ENCODE results near the gene SLC41A2.

Gene SLC41A2

GRCh38 chr12:104975587-104976343 is 17.7 kb upstream of the SLC41A2 start:
- no peak for DNase-seq (ENCODE audit: low read depth)
- in situ Hi-C loops (cut with HindIII; ENCODE audit: low sequenced_read_pairs) = no loop called here
- TF ChIP-seq CTCF (IDR thresholded peaks at IDR 0.05; ENCODE audit: low read depth, low read length, missing control alignments) = no peak
- H3K4me3 ChIP-seq (ENCODE audit: low read depth, low read length) = no peak overlapping the region

- no peak for TF ChIP-seq CTCF (IDR thresholded peaks at IDR 0.05; ENCODE audit: low read depth, low read length, missing control alignments)
- in situ Hi-C loops (cut with HindIII; ENCODE audit: low sequenced_read_pairs) = no loop called here
- no peak for DNase-seq (ENCODE audit: low read depth)
- H3K4me3 ChIP-seq (ENCODE audit: low read depth, low read length) = no peak overlapping the region
Observed at GRCh38 chr12:104974626-104975290, 16.7 kb upstream of the SLC41A2 start.

- in situ Hi-C loops (cut with HindIII; ENCODE audit: low sequenced_read_pairs) = no loop called here
- no peak overlapping the region for H3K4me3 ChIP-seq (ENCODE audit: low read depth, low read length)
- TF ChIP-seq CTCF (IDR thresholded peaks at IDR 0.05; ENCODE audit: low read depth, low read length, missing control alignments) = no peak
- no peak for DNase-seq (ENCODE audit: low read depth)
Observed at GRCh38 chr12:104973250-104973649, 15.2 kb upstream of the SLC41A2 start.

- DNase-seq (ENCODE audit: low read depth) = no peak
- TF ChIP-seq CTCF (IDR thresholded peaks at IDR 0.05; ENCODE audit: low read depth, low read length, missing control alignments) = no peak
- H3K4me3 ChIP-seq (ENCODE audit: low read depth, low read length) = no peak overlapping the region
- in situ Hi-C loops (cut with HindIII; ENCODE audit: low sequenced_read_pairs) = no loop called here
Observed at GRCh38 chr12:104971306-104971705, 13.2 kb upstream of the SLC41A2 start.

- in situ Hi-C loops (cut with HindIII; ENCODE audit: low sequenced_read_pairs) = no loop called here
- no peak for DNase-seq (ENCODE audit: low read depth)
- no peak for TF ChIP-seq CTCF (IDR thresholded peaks at IDR 0.05; ENCODE audit: low read depth, low read length, missing control alignments)
- no peak overlapping the region for H3K4me3 ChIP-seq (ENCODE audit: low read depth, low read length)
Observed at GRCh38 chr12:104969343-104969742, 11.3 kb upstream of the SLC41A2 start.

GRCh38 chr12:104966677-104967076 is 8.6 kb upstream of the SLC41A2 start:
- in situ Hi-C loops (cut with HindIII; ENCODE audit: low sequenced_read_pairs) = no loop called here
- DNase-seq (ENCODE audit: low read depth) = no peak
- TF ChIP-seq CTCF (IDR thresholded peaks at IDR 0.05; ENCODE audit: low read depth, low read length, missing control alignments) = no peak
- no peak overlapping the region for H3K4me3 ChIP-seq (ENCODE audit: low read depth, low read length)

Measured in astrocyte of the cerebellum (primary cell).